ENCODE data around the gene RBM18. TPM values are rescaled to one million over a fixed set of nuclear protein-coding genes. Genes with fewer than 3 reads are reported as not detected.

The RBM18 gene
- total RNA-seq, 1 experiment from 2014 or later, result 12.3 TPM

DNA sequence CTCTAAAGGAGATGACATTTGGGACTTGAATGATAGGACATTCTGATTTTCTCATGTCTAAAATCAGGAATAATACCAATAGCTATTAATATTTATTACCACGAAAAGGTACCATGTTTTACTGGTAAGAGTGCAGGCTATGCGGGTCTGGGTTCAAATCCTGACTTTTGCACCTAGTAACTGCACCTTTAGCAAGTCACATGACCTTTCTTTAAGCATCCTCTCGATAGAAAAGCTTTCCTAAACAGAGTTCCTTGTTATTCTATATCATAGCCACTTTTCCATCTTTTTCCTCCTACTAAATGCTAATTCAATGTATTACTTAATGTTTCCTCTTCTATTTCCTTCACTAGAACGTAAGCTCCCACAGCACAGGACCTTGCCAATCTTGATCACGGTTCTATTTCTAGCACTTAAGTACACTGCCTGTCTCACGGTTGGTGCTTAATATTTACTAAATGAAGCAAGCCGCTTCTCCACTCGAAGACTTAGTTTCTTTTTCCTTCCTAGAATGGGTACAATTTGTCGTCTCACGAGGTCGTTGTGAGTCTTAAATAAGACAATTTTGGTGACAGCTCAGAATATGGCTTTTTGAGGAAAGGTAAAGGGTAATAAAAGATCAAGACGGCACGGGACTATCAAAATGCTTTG, 816 bp downstream of the RBM18 start:
- in situ Hi-C loops (cut with HindIII; ENCODE audit: low pct_unique_long_range_greater_than_20kb, low sequenced_read_pairs), result no loop called here
- no peak for DNase-seq (ENCODE audit: low read depth)

DNA sequence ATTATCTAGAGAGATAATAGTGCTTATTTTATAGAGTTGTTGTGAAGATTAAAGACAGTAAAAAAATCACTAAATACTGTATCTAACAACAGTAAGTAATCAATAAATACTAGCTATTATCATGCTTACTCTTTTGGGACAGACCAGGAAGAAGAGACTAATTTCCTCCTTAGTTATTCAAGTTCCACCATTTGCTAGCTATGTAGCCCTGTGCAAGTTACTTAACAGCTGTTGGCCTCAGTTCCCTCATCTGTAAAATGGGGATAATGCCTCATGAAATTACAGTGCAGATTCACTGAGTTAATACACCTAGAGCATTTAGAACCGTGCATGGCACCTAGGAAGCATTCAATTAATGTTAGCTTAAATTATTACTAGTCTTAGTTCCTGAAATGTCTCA, 2.6 kb downstream of the RBM18 start:
- DNase-seq (ENCODE audit: low read depth), result no peak
- in situ Hi-C loops (cut with HindIII; ENCODE audit: low pct_unique_long_range_greater_than_20kb, low sequenced_read_pairs), result no loop called here

DNA sequence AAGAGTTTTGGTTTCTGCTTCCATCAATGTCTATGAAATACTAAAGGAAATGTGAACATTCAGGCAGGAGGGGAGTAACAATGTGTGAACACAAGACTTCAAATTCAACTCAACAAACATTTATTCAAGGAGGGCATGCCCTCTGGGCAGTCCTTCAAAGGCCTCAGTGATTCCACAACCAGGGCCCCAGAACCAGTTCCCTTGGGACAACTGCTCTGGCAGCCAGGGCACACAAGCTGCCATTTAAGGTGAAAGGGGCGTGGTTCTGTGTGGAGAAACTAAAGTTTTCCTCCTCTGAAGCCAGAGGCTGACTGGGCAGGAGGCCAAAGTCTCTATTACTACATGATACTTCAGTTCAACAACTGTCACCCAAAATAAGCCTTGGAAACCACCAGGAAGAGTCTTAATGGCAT, 3.2 kb downstream of the RBM18 start:
- DNase-seq (ENCODE audit: low read depth), result peak; percentile 58
- in situ Hi-C loops (cut with HindIII; ENCODE audit: low pct_unique_long_range_greater_than_20kb, low sequenced_read_pairs), result no loop called here

DNA sequence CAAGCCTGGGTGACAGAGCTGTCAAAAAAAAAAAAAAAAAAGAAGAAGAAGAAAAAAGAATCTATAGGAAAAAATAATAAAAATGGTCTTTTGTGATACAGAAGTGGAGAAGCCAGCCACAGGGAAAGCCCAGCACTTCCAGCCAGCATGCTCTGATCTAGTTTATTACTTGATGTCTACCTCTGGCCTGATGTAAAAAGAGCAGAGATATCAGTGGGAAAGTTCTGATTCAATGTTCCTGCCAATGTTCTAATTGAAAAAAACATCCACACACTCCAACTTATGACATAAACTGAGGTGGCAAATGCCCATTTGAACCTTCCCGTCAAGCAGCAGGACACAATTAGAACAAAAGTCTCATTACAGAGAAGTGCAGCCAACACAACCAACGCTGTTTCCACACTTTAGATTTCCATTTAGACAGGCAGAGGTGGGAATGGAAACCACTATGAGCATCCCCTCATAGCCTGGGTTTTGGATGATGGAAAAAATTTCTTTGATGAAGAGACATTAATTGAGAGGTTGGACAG, 5.7 kb downstream of the RBM18 start:
- no peak for DNase-seq (ENCODE audit: low read depth)
- in situ Hi-C loops (cut with HindIII; ENCODE audit: low pct_unique_long_range_greater_than_20kb, low sequenced_read_pairs), result no loop called here

DNA sequence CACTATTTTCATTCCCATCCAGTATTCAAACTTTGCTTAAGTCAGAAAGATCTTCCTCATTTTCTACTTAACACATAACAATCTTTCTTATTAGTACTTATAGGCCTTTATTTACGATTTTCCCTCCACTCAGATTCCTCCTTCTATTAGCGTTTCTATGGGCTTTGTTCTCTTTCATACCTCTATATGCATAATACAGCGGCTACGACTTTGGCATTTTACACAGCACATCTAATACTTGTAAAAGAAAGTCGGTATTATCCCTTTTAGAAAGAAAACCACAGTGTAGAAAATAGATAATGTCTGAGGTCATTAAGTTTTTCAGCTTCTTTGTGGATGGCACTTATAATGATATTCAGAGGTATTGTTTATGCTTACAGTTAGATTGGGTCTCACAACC, 8.4 kb downstream of the RBM18 start:
- no peak for DNase-seq (ENCODE audit: low read depth)

DNA sequence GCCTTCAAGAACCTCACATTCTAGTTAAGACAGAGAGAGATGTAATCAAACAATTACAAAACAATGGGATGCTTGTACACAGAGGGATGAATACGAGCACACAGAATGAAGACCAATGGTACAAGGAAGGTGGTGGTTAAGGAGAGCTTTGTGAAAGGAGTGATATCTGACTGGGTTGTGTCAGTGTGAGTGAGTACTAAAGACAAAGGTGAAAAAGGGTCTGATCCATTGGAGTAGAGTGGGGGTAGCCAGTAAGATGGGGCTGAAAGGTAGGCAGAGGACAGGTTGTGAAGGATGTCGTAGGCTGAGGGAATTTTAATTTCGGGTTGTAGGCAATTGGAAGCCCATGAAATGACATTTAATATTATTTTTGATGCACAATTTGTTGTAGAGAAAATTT, 9.9 kb downstream of the RBM18 start:
- in situ Hi-C loops (cut with HindIII; ENCODE audit: low pct_unique_long_range_greater_than_20kb, low sequenced_read_pairs), result no loop called here
- no peak for DNase-seq (ENCODE audit: low read depth)

More for the DNA sequence above, 8.4 kb downstream of the RBM18 start:
- in situ Hi-C loops (cut with HindIII; ENCODE audit: low pct_unique_long_range_greater_than_20kb, low sequenced_read_pairs), result no loop called here

DNA sequence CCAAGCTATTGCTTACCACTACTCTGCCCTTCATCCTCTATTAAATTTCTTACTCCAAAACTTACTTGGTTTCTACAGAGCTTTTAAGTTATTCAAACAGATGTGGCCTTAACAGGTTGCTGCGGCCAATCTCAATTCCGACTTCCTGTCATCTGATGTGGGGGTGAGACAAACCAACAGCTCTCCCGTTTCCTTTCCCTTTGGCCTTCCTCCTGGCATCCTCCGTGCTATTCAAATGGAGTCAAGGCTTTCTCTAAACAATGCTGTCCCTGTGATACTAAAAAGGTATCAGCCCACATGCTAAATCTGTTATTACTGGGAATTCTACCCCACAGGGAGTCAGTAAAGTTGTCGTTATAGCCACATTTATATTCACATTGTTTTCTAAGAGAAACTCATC, 11.8 kb downstream of the RBM18 start:
- no peak for DNase-seq (ENCODE audit: low read depth)
- in situ Hi-C loops (cut with HindIII; ENCODE audit: low pct_unique_long_range_greater_than_20kb, low sequenced_read_pairs), result no loop called here

DNA sequence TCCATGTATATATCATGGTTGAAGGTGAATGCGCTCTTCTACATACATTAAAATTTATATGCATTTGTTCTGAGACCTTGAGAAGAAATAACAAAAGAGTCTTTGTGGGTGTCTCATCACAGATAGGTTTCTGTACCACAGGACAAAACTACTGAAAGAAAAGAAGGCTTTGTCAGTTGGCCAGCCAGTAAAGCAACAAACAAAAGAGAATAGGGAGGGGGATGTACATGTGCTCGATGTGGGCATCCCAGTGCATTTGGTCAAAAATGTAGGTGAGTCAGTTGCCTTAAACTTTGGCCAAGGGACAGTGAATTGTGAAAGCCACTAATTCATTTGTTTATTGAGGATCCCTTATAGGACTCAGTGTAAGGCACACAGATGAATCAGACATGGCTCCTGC, 13.3 kb downstream of the RBM18 start:
- DNase-seq (ENCODE audit: low read depth), result no peak
- in situ Hi-C loops (cut with HindIII; ENCODE audit: low pct_unique_long_range_greater_than_20kb, low sequenced_read_pairs), result no loop called here

DNA sequence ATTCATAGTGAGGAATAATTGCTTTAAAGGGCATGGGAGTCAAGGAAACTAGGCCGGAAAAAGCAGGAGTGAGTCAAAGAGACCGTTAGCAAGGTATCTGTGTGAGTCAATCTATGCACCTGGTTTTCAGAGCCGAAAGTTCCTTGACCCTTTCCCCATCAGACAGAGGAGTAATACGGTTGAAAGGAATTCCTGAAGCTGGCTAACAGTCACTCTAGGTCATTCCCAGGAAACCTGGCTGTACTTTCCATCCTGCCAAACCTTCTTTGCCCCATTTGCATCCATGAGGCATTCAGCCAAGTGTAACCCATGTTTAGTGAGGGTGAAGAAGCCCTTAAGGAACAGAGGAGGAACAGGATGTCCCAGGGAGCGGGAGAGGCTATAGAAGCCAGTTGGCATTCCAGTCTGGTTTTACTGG, 16.2 kb downstream of the RBM18 start:
- no peak for DNase-seq (ENCODE audit: low read depth)
- in situ Hi-C loops (cut with HindIII; ENCODE audit: low pct_unique_long_range_greater_than_20kb, low sequenced_read_pairs), result no loop called here

DNA sequence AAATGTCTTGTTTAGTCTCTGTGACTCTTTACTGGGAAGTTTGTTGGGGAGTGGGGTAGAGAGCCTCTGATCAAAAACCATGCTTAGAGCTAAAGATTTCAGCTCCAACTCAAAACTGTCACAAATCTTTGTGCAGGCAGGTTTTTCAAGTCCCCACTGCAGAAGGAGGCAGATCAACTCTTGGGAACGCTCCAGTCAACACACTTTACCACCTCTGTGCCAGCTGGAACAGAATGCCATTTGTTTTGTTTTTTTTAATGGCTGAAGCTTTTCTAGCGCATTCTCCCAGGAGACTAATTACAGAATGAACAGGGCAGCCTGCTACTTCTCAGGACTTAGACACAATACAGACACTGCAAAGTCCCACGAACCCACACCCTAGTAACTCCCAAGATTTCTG, 18.0 kb downstream of the RBM18 start:
- in situ Hi-C loops (cut with HindIII; ENCODE audit: low pct_unique_long_range_greater_than_20kb, low sequenced_read_pairs), result no loop called here
- no peak for DNase-seq (ENCODE audit: low read depth)

DNA sequence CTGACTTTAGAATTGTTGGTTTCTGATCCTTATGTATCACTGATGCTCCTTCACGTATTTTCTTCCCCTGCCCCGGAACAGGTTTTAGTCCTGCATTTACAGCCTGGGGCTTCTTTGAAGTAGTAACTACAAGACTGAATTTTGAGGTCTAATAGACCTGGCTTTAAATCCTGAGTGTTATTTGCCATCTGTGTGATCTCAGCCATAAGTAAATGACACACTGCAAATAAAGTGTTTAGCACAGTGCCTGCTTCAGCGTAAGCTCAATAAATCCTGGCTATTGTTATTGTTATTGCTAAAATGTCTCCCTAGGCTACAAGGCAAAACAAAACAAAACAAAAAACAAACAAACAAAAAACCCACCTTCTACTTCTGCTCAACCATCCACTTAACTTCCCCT, 20.3 kb downstream of the RBM18 start:
- DNase-seq (ENCODE audit: low read depth), result no peak
- in situ Hi-C loops (cut with HindIII; ENCODE audit: low pct_unique_long_range_greater_than_20kb, low sequenced_read_pairs), result no loop called here

DNA sequence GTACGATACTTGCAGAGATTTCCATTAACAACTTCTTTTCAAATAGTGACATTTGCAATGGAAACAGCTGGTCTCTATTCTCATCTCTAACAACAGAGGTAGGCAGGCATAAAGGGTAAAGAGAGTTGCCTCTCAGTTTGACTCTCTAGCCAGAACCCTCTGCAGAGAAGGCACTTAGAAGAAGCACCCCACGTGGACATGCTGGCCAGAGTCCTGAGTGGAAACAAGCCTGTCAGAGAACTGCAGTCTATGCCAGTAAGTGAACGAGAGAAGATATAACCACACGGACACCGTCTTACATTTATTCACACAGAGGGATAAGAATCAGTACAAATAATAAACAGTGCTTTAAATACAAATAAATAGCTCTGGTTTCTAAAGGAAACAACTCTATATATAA, 24.9 kb downstream of the RBM18 start:
- DNase-seq (ENCODE audit: low read depth), result no peak
- in situ Hi-C loops (cut with HindIII; ENCODE audit: low pct_unique_long_range_greater_than_20kb, low sequenced_read_pairs), result no loop called here

DNA sequence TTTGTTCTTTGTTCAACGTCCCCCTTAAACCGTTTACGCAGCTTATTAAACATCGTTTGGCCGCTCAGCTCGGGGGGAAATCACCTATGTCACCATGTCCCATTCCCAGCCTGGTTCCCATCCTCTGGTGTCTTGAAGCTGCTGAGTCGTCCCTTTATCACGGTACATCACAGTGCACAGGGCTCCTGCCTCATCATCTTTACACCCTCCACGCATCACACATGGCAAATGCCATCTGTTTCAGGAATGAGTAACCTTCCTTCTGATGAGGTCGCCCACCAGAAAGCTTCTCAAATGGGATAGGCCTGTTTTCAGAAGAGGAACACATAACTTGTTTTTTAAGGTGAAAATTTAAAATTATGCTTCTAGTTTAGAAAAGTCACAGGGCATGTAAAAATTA, 28.0 kb downstream of the RBM18 start:
- no peak for DNase-seq (ENCODE audit: low read depth)
- in situ Hi-C loops (cut with HindIII; ENCODE audit: low pct_unique_long_range_greater_than_20kb, low sequenced_read_pairs), result no loop called here

DNA sequence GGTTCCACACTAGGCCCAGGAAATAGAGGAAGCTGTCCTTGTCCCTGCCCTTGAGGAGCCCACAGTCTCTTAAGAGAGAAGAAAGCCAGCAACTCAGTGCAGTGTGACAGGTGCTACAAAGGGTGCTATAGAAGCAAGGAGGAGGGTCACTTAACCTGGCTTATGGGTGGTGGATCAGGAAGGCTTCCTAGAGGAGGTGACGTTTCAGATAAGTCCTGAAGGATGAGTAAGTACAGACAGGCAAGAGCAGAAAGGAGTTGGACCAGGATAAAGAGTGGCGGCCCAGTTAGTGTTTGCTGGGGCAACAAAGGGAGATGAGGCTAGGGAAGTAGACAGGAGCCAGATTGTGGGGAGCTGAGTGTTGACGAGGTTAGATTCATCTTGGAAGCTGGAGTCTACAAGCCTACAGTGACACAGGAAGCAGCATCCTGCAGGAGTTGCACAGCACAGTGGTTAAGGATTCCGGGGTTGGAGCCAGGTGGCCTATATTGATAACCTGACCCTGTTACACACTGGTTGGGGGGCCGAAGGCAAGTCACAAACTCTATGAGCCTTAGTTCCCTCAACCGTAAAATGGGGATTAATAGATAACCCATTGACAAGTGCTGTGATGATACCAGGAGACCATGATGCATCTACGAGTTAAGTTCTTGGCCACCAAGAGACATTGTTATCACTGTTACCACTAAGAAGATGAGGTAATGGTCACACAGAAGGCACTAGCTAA, 30.5 kb downstream of the RBM18 start:
- in situ Hi-C loops (cut with HindIII; ENCODE audit: low pct_unique_long_range_greater_than_20kb, low sequenced_read_pairs), result no loop called here
- no peak for DNase-seq (ENCODE audit: low read depth)

DNA sequence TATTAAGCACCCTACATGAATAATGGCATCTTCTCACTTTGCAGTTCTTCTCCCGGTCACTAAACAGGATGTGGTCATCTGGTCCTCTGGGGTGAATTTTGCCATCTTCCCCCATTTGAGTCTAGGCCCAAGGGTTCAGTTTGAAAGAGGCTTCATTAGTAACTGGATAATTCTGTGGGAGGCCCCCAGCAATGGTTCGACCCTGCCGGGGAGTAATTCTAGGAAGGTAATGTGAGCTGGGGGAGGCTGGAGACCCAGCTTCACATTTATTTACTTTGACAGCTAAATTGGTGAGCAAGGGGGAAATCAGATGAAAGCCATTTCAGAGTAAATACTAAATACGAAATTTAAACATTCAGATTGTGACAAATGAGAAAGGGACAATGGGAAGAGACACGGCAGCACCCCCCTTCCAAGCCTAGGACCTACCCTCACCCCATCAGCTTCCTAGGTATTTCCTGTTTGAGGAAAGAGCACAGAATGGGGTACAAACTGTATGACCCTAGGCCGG, 31.8 kb downstream of the RBM18 start:
- DNase-seq (ENCODE audit: low read depth), result no peak
- in situ Hi-C loops (cut with HindIII; ENCODE audit: low pct_unique_long_range_greater_than_20kb, low sequenced_read_pairs), result no loop called here

DNA sequence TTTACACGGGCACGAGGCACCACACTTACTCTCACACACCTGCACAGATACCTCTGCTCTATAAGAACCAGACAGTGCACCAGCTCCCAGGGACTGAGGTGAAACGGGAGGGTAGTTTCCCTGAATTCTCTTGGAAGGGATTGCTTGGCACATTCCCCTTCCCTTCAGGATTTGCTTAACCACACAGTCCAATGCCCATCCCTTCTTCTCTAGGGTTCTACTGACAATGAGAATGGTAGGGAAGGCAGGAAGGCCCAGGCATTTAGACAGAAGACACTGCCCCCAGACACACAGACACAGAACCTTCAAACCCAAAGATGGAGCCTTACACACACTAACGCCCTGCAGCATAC, 35.2 kb downstream of the RBM18 start:
- DNase-seq (ENCODE audit: low read depth), result no peak
- in situ Hi-C loops (cut with HindIII; ENCODE audit: low pct_unique_long_range_greater_than_20kb, low sequenced_read_pairs), result no loop called here

DNA sequence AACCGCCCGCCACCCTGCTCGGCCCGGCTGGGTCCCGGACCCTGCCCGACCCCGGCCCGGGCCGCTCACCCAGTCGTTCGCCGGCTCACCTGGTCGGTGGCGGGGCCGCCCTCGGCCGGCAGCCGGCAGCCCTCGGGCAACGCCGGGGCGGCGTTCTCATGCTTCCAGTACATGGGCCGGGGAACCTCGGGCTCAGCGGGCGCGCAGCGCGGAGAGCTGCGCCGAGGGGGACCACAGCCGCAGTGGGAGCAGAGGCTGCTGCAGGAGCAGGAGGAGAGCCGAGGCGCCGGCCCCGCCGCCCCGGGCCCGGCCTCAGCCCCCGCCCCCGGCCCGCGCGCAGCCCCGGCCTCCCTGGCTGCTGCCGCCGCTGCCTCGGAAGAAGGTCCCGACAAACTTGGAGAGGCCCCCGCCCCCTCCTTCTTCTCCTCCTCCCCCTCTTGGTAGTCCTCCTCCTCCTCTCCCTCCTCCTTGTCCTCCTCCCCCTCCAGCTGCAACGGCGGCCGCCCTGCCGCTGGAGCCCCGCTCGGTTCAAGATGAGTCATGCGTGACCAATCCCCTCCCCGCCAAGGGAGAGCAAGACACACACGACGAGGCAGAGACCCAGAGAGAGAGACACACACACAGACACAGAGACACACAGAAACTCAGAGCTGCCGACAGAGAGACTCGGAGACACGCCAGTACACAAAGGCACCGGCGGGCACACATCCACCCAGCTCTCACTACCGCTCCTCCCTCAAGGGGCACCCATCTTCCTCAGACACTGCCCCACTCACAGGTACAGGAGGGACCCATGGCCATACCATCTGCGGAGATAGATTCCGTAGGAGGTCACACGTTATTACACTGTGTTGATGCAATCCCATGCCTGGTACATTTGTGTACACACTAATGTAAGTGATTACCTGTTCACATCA, 35.8 kb downstream of the RBM18 start, which contains the start of gene LHX6:
TSS of gene LHX6 (minus strand) at position 390 of the 917 bp plus-strand sequence. CDS start at position 173, 217 bp downstream.
- in situ Hi-C loops (cut with HindIII; ENCODE audit: low pct_unique_long_range_greater_than_20kb, low sequenced_read_pairs), result no loop called here
- DNase-seq (ENCODE audit: low read depth), result no peak

DNA sequence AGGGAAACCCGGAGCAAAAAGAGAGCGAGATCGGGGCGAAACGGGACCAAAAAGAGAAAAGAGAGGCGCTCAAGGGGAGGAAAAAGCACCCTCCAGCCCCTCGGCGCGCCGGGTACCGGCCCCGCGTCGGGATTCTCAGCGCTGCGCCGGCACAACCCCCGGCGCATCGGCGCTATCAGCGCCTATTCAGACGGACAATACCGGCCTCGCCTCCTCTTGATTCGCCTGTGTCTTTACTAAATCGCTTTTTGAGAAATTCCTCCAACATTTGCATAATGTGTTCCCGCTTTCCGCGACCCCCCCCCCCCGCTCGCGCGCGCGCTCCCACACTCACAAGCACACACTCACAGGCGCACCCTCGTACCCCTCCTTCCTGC, 36.5 kb downstream of the RBM18 start:
- in situ Hi-C loops (cut with HindIII; ENCODE audit: low pct_unique_long_range_greater_than_20kb, low sequenced_read_pairs), result no loop called here

DNA sequence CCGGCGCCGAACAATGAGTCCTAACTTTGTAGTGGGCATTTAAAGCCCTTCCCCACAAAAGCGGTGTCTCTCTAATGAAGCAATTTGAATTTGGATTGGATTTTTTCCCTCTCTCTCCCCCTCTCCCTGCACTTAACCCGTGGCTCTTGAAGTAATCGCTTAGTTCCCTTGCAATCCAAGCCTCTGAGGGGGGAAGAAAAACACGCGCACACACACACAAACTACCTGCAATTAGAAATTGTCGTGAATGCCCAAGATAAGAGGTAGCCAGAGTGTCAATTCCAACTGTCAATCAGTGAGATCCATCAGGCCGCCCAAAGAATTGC, 37.1 kb downstream of the RBM18 start:
- in situ Hi-C loops (cut with HindIII; ENCODE audit: low pct_unique_long_range_greater_than_20kb, low sequenced_read_pairs), result no loop called here
- DNase-seq (ENCODE audit: low read depth), result no peak

More for the DNA sequence above, 36.5 kb downstream of the RBM18 start:
- no peak for DNase-seq (ENCODE audit: low read depth)
